Stimulated activated naive CD8-positive, alpha-beta T cell treated with anti-CD3 and anti-CD28 coated beads, Interleukin-15, amount 100 ng/mL, for 72 hours (primary cell): ENCODE results near the gene ATP1B4.
"Not testable (repeated sequence)": the region's sequence is repeated elsewhere in the genome, so short reads cannot be mapped to it uniquely, and the experiment has no call there.

Experiments
- ATAC-seq: fragments of 150-1000 bp; cut with Tn5 transposase; 2 replicates; pipeline ENCODE4 v1.10.0; 2021; ENCODE audit warnings: mild to moderate bottlenecking, moderate library complexity
- DNase-seq, 2 donors: peaks; one replicate each; pipeline ENCODE4 v3.0.0; 2021 to 2022
- H3K27ac Mint-ChIP-seq, 2 donors: one replicate each; pipeline ENCODE4 v1.8.0; 2022; ENCODE audit warnings: mild to moderate bottlenecking in 2 of 2, mixed read lengths in 2 of 2, moderate library complexity in 2 of 2
- H3K27me3 Mint-ChIP-seq: one replicate; pipeline ENCODE4 v1.8.0; 2022; ENCODE audit warnings: mixed read lengths
- H3K4me1 Mint-ChIP-seq: one replicate; pipeline ENCODE4 v1.8.0; 2022; ENCODE audit warnings: mild to moderate bottlenecking, mixed read lengths
- H3K4me3 Mint-ChIP-seq, 2 donors: one replicate each; pipeline ENCODE4 v1.8.0; 2022; ENCODE audit warnings: mild to moderate bottlenecking in 2 of 2, mixed read lengths in 2 of 2, moderate library complexity in 1 of 2
- H3K9me3 Mint-ChIP-seq, 2 donors: one replicate each; pipeline ENCODE4 v1.8.0; 2022; ENCODE audit warnings: mixed read lengths in 2 of 2

Gene ATP1B4

GRCh38 chrX:120361764-120362305 lies at the start of gene ATP1B4:
Gene ATP1B4 (plus strand): TSS chrX:120362089. CDS start chrX:120362169, 80 bp downstream.
- DNase-seq, result no peak
- Mint-ChIP-seq H3K27ac (no peak within 1 kb of the TSS), H3K9me3 (no peaks in the 10 kb centered on the region), H3K4me1 (peaks cover 6% of the 10 kb centered on the region), H3K27me3 (no peaks in the 10 kb centered on the region), H3K4me3 (no peak within 1 kb of the TSS)
- no peak for ATAC-seq

GRCh38 chrX:120315776-120316175 lies 46.1 kb upstream of the ATP1B4 start:
- no peak for ATAC-seq
- no peak for DNase-seq

GRCh38 chrX:120316587-120317283 lies 45.2 kb upstream of the ATP1B4 start:
- Mint-ChIP-seq H3K4me3 (no peak overlapping the region), H3K27ac (no peak overlapping the region), H3K4me1 (no peaks in the 10 kb centered on the region), H3K27me3 (peaks cover 46% of the 10 kb centered on the region), H3K9me3 (no peaks in the 10 kb centered on the region)
- DNase-seq (no peak), ATAC-seq (no peak)

More at GRCh38 chrX:120315776-120316175, 46.1 kb upstream of the ATP1B4 start:
- H3K9me3 Mint-ChIP-seq, result no peaks in the 10 kb centered on the region
- peaks cover 56% of the 10 kb centered on the region for H3K27me3 Mint-ChIP-seq
- H3K27ac Mint-ChIP-seq, result no peak overlapping the region
- peaks cover 4% of the 10 kb centered on the region for H3K4me1 Mint-ChIP-seq
- no peak overlapping the region for H3K4me3 Mint-ChIP-seq

GRCh38 chrX:120318411-120318810 lies 43.5 kb upstream of the ATP1B4 start:
- H3K4me3 Mint-ChIP-seq, result no peak overlapping the region
- no peaks in the 10 kb centered on the region for H3K4me1 Mint-ChIP-seq
- H3K27ac Mint-ChIP-seq, result no peak overlapping the region
- H3K27me3 Mint-ChIP-seq, result peaks cover 29% of the 10 kb centered on the region
- no peaks in the 10 kb centered on the region for H3K9me3 Mint-ChIP-seq
- no peak for ATAC-seq
- no peak for DNase-seq

- H3K27me3 Mint-ChIP-seq, result peaks cover 14% of the 10 kb centered on the region
- ATAC-seq (no peak), DNase-seq (no peak)
- H3K9me3 Mint-ChIP-seq, result no peaks in the 10 kb centered on the region
- H3K4me3 Mint-ChIP-seq, result no peak overlapping the region
- H3K27ac Mint-ChIP-seq, result no peak overlapping the region
- no peaks in the 10 kb centered on the region for H3K4me1 Mint-ChIP-seq
Measured at GRCh38 chrX:120321520-120322281, 40.2 kb upstream of the ATP1B4 start.

GRCh38 chrX:120331116-120331515 lies 30.8 kb upstream of the ATP1B4 start:
- Mint-ChIP-seq H3K9me3 (peaks cover 0 to 5% of the 10 kb centered on the region in 2 donors), H3K4me3 (no peak overlapping the region), H3K27me3 (no peaks in the 10 kb centered on the region), H3K27ac (no peak overlapping the region), H3K4me1 (no peaks in the 10 kb centered on the region)
- DNase-seq (no peak), ATAC-seq (no peak)

GRCh38 chrX:120332394-120332793 lies 29.5 kb upstream of the ATP1B4 start:
- ATAC-seq (no peak), DNase-seq (no peak)
- Mint-ChIP-seq H3K27ac (no peak overlapping the region), H3K9me3 (peaks cover 0 to 5% of the 10 kb centered on the region in 2 donors), H3K27me3 (no peaks in the 10 kb centered on the region), H3K4me3 (no peak overlapping the region), H3K4me1 (no peaks in the 10 kb centered on the region)

GRCh38 chrX:120334151-120334550 lies 27.7 kb upstream of the ATP1B4 start:
- Mint-ChIP-seq H3K27me3 (no peaks in the 10 kb centered on the region), H3K27ac (no peak overlapping the region), H3K4me3 (no peak overlapping the region), H3K4me1 (no peaks in the 10 kb centered on the region), H3K9me3 (peaks cover 7 to 10% of the 10 kb centered on the region in 2 donors)
- DNase-seq, result no peak
- ATAC-seq, result no peak

- no peaks in the 10 kb centered on the region for H3K4me1 Mint-ChIP-seq
- no peak overlapping the region for H3K4me3 Mint-ChIP-seq
- H3K27me3 Mint-ChIP-seq, result no peaks in the 10 kb centered on the region
- no peak overlapping the region for H3K27ac Mint-ChIP-seq
- no peak for DNase-seq
- peaks cover 7 to 10% of the 10 kb centered on the region in 2 donors for H3K9me3 Mint-ChIP-seq
- no peak for ATAC-seq
Measured at GRCh38 chrX:120334603-120335002, 27.3 kb upstream of the ATP1B4 start.

GRCh38 chrX:120335289-120335688 lies 26.6 kb upstream of the ATP1B4 start:
- no peaks in the 10 kb centered on the region for H3K27me3 Mint-ChIP-seq
- peaks cover 7 to 10% of the 10 kb centered on the region in 2 donors for H3K9me3 Mint-ChIP-seq
- no peaks in the 10 kb centered on the region for H3K4me1 Mint-ChIP-seq
- ATAC-seq, result no peak
- H3K4me3 Mint-ChIP-seq, result no peak overlapping the region
- no peak overlapping the region for H3K27ac Mint-ChIP-seq
- no peak for DNase-seq

- peaks cover 10 to 14% of the 10 kb centered on the region in 2 donors for H3K9me3 Mint-ChIP-seq
- no peak overlapping the region for H3K27ac Mint-ChIP-seq
- no peaks in the 10 kb centered on the region for H3K4me1 Mint-ChIP-seq
- H3K27me3 Mint-ChIP-seq, result no peaks in the 10 kb centered on the region
- H3K4me3 Mint-ChIP-seq, result no peak overlapping the region
- ATAC-seq (no peak), DNase-seq (no peak)
Measured at GRCh38 chrX:120336899-120337298, 25.0 kb upstream of the ATP1B4 start.

- not testable (repeated sequence) for DNase-seq, ATAC-seq, H3K4me3 Mint-ChIP-seq, H3K27me3 Mint-ChIP-seq, H3K27ac Mint-ChIP-seq, H3K4me1 Mint-ChIP-seq, H3K9me3 Mint-ChIP-seq
Measured at GRCh38 chrX:120344566-120344965, 17.3 kb upstream of the ATP1B4 start.

GRCh38 chrX:120350450-120351138 lies 11.3 kb upstream of the ATP1B4 start:
- H3K4me3 Mint-ChIP-seq, result no peak overlapping the region
- no peak for ATAC-seq
- H3K27me3 Mint-ChIP-seq, result no peaks in the 10 kb centered on the region

GRCh38 chrX:120356084-120356483 lies 5.8 kb upstream of the ATP1B4 start:
- H3K4me1 Mint-ChIP-seq, result peaks cover 6% of the 10 kb centered on the region
- H3K9me3 Mint-ChIP-seq, result no peaks in the 10 kb centered on the region
- H3K27ac Mint-ChIP-seq, result no peak overlapping the region
- H3K27me3 Mint-ChIP-seq, result no peaks in the 10 kb centered on the region
- DNase-seq, result no peak
- no peak for ATAC-seq
- no peak overlapping the region for H3K4me3 Mint-ChIP-seq

More at GRCh38 chrX:120350450-120351138, 11.3 kb upstream of the ATP1B4 start:
- DNase-seq, result no peak
- H3K9me3 Mint-ChIP-seq, result no peaks in the 10 kb centered on the region
- H3K27ac Mint-ChIP-seq, result no peak overlapping the region
- H3K4me1 Mint-ChIP-seq, result no peaks in the 10 kb centered on the region

GRCh38 chrX:120357186-120357585 lies 4.7 kb upstream of the ATP1B4 start:
- no peak overlapping the region for H3K4me3 Mint-ChIP-seq
- no peaks in the 10 kb centered on the region for H3K9me3 Mint-ChIP-seq
- H3K27me3 Mint-ChIP-seq, result no peaks in the 10 kb centered on the region
- peaks cover 6% of the 10 kb centered on the region for H3K4me1 Mint-ChIP-seq
- DNase-seq (no peak), ATAC-seq (no peak)
- no peak overlapping the region for H3K27ac Mint-ChIP-seq
